GM12874 (cell line): ENCODE measurements around the gene COL4A3.

ENCODE experiments used
- CTCF ChIP-seq: IDR thresholded peaks from 2 replicates; pipeline ENCODE4 v1.5.1; 2011; ENCODE audit warnings: low read depth, mild to moderate bottlenecking, control low read depth, low read length, moderate library complexity; ENCODE audit not compliant: insufficient read depth

Gene COL4A3

GRCh38 chr2:227317834-227318233, 153.4 kb downstream of the COL4A3 start:
- no peak for TF ChIP-seq CTCF

GRCh38 chr2:227320305-227321094, 156.1 kb downstream of the COL4A3 start:
- no peak for TF ChIP-seq CTCF

- TF ChIP-seq CTCF, result no peak
Observed at GRCh38 chr2:227322530-227323205, 158.2 kb downstream of the COL4A3 start.

- TF ChIP-seq CTCF, result no peak
Observed at GRCh38 chr2:227323818-227324217, 159.4 kb downstream of the COL4A3 start.

- TF ChIP-seq CTCF, result no peak
Observed at GRCh38 chr2:227324642-227324994, 160.2 kb downstream of the COL4A3 start.

GRCh38 chr2:227324995-227325838, 160.8 kb downstream of the COL4A3 start, which contains the start of gene MFF:
MFF (plus strand) TSS chr2:227325251; CDS start chr2:227330666, 5,415 bp downstream.
- peak; percentile 39 for TF ChIP-seq CTCF

- no peak for TF ChIP-seq CTCF
Observed at GRCh38 chr2:227325839-227326195, 161.4 kb downstream of the COL4A3 start.
